ENCODE measurements around the gene ECHS1.

GRCh38 chr10:133326223-133326551 lies 47.0 kb downstream of the ECHS1 start:
- TF ChIP-seq, protein P1, sequence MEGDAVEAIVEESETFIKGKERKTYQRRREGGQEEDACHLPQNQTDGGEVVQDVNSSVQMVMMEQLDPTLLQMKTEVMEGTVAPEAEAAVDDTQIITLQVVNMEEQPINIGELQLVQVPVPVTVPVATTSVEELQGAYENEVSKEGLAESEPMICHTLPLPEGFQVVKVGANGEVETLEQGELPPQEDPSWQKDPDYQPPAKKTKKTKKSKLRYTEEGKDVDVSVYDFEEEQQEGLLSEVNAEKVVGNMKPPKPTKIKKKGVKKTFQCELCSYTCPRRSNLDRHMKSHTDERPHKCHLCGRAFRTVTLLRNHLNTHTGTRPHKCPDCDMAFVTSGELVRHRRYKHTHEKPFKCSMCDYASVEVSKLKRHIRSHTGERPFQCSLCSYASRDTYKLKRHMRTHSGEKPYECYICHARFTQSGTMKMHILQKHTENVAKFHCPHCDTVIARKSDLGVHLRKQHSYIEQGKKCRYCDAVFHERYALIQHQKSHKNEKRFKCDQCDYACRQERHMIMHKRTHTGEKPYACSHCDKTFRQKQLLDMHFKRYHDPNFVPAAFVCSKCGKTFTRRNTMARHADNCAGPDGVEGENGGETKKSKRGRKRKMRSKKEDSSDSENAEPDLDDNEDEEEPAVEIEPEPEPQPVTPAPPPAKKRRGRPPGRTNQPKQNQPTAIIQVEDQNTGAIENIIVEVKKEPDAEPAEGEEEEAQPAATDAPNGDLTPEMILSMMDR (conservative IDR thresholded peaks at IDR 0.05; ENCODE audit: low read length): no peak
- TF ChIP-seq EZH2phosphoT487 (IDR thresholded peaks at IDR 0.05; ENCODE audit: borderline replicate concordance, low read depth, low read length): no peak
